AG20443 (cell line): ENCODE data around the gene RAB10.
"Not testable (repeated sequence)": the region's sequence is repeated elsewhere in the genome, so short reads cannot be mapped to it uniquely, and the experiment has no call there.

Source experiments
- DNase-seq: peaks from one replicate; pipeline ENCODE4 v3.0.0; 2012; ENCODE audit warnings: low spot score, mixed read lengths

RAB10 gene

DNA sequence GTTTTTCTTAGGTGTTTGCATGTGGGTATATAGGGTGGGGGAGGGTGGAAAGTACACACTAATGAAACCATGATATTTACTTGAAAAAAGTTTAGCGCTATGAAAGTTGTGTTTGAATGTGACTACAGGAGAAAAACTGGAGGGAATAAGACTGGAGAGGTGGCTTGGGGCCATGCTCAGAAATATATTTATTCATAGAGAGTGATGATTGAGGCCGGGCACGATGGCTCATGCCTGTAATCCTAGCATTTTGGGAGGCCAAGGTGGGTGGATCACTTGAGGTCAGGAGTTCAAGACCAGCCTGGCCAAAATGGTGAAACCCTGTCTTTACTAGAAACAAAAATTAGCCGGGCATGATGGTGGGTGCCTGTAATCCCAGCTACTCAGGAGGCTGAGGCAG lies 55.0 kb downstream of the RAB10 start:
- DNase-seq: not testable (repeated sequence)

DNA sequence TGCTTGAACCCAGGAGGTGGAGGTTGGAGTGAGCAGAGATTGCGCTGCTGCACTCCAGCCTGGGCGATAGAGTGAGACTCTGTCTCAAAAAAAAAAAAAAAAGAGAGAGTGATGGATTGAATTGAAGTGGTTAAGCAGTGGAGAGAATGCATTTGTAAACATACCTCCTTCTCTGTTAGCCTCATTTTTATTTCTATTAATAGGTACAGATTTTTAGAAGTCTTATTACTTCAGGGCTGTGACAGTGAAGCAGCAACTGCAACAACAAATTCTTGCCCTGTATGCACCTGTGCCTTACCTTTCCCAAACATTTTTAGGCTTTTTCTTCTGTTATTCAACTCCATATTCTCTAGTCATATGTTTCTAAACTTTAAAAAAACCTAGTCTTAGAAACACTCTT lies 55.5 kb downstream of the RAB10 start:
- no peak for DNase-seq

DNA sequence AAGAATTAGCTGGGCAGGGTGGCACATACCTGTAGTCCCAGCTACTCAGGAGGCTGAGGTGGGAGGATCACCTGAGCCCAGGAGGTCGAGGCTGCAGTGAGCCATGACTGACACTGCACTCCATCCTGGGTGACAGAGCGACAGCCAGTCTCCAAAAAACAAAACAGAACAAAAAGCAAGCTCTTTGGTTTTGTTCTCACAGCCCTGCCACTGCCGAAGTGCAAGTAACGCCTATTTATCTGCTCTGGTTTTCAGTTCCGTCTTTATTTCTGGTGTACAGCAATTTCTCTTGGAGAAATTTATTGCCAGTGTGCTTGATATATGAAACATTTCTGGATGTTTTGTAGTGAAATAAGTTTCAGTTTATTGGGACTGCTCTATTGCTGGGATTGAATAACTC lies 61.9 kb downstream of the RAB10 start:
- no peak for DNase-seq

DNA sequence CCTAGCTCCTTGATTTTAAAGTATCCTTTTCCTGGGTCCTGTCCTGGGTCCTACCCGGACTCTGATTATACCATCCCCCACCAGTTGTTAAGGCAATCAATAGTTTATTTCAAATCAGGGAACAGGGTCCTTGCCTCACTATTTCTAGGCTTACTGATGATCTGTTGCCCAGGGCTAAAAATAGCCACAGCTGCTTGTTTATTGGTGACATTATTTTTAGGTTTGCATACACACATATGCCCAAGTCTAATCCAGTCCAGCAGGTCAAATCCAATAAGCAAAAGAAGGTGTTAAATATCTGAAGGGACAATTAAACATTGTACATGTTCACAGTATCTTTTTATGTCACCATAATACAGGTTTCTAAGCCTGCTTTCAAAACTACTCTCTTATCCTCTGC lies 66.0 kb downstream of the RAB10 start:
- no peak for DNase-seq

DNA sequence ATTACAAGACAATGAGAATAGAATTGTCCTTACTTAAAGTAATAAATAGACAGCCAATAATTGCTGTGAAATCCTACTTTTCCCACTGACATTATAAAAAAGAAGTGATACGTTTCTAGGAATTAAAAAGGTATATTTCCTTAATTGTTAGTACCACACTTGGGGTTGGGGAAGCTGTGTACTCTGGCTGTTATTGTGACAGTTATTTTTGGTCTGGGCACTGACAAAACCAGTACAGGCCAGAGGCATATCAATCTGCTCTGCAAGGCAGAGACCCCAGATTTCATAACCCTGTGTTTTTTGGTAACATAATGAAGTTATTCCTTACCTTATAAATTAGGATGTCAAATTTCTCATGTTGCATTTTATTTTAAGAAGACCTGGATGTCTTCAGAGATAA lies 66.5 kb downstream of the RAB10 start:
- DNase-seq: no peak

DNA sequence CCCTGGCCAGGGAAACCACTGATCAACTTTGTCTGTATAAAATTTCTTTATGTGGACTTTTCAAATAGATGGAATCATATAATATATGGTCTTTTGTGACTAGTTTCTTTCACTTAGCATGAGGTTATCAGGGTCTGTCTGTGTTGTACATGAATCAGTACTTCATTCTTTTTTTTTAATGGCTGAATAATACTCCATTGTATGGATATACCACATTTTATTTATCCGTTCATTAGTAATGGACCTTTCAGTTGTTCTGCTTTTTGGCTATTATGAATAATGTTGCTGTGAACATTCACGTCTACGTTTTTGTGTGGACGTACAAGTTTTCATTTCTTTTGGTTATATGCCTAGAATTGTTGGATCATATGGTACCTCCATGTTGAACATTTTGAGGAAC lies 69.9 kb downstream of the RAB10 start:
- DNase-seq: no peak

DNA sequence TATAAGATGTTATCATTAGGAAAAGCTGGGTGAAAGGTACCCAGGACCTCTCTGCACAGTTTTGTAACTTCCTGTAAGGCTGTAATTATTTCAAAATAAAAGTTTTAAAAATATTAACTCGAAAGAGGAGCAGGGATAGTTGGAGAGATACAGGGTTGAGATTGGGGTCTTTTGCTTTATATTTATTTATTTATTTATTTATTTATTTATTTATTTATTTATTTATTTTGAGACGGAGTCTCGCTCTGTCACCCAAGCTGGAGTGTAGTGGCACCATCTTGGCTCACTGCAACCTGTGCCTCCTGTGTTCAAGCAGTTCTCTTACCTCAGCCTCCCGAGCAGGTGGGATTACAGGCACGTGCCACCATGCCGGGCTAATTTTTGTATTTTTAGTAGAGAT lies 74.8 kb downstream of the RAB10 start:
- not testable (repeated sequence) for DNase-seq

DNA sequence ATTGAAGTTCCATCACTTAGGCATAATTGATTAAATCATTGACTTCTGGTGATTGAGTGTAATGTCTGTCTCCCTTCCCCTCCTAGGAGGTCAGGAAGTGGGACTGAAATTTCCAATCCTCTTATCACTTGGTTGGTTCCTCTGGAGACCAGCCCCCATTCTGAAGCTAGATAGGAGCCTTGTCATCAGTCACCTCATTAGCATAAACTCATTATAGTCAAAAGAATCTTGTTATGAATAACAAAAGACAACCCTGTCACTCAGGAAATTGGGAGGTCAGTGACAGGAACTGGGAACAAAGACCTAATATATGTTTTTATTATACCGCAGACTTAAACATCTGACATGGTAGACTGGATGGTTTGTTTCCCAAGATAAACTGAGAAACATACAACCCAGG lies 78.3 kb downstream of the RAB10 start:
- no peak for DNase-seq

DNA sequence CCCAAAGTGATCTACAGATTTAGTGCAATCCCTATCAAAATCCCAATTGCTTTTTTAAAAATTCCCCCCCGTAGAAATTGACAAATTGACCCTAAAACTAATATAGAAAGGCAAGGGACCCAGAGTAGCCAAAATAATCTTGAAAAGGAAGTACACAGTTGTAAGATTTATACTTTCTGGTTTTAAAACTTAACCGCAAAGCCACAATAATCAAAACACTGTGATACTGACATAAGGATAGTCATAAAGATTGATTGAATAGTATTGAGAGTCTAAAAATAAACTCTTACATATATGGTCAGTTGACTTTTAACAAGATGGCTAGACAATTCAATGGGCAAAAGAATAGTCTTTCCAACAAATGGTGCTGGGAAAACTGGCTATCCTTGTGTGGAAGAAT lies 80.3 kb downstream of the RAB10 start:
- DNase-seq: no peak

DNA sequence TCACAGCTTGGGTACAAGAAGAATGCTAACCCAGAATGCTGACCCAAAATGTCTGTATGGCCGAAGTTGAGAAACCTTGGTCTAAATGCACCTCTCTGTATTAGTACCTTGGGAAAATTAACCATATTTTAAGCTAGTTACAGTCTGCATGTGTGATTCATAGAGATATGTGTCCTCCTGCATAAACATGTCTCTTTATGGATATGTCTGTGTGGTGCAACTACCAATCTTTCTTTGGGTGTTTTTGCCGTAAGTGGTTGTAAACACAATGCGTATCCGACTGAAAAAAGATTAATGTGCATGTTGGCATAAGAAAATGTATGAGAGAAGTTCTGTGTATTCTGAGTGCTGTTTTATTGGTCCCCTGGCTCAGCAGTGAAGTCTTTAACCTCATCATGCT lies 84.8 kb downstream of the RAB10 start:
- no peak for DNase-seq

DNA sequence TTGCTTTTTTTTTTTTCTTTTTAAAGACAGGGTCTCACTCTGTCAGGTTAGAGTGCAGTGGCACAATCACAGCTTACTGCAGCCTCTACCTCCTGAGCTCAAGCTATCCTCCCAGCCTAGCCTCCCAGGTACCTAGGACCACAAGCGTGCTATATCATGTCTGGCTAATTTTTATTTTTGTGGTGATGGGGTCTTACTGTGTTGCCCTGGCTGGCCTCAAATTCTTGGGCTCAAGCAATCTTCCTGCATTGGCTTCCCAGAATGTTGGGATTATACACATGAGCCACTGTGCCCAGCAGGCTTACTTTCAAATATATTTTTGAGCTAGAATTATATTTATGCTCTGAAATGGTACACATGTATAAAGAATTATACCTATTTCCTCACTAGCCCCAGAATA lies 85.6 kb downstream of the RAB10 start:
- no peak for DNase-seq

DNA sequence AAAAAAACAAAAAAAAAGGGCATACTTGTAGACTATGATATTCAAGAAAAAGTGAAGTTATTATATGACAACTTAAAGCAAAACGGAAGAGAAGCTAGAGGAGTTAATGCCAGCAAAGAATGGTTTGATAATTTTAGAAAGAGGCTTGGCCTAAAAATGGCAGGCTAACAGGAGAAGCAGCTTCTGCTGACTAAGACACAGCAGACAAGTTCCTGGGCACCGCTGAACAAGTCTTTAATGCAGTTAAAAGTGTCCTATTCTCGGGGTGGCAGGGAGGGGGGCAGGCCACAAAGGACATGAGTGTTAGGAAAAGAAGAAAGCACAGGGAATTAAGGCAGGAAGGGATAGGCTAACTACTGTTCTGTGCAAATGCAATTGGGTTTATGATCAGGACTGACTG lies 88.7 kb downstream of the RAB10 start:
- DNase-seq: no peak

DNA sequence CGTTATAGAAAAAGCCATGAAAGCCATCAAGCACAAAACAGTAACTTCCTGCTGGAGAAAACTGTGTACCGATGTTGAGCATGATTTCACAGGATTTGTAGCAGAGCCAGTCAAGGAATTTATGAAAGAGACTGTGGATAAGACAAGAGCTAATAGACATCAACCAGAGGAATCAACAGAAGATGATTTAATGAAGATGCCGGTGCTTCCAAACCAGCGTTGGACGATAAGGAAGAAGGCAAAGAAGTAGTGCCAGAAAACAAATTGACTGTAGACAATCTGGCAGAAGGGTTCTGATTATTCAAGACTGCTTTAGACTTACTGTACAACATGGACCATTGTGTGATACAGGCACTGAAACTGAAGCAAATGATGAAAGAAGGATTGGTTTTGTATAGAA lies 89.5 kb downstream of the RAB10 start:
- no peak for DNase-seq

DNA sequence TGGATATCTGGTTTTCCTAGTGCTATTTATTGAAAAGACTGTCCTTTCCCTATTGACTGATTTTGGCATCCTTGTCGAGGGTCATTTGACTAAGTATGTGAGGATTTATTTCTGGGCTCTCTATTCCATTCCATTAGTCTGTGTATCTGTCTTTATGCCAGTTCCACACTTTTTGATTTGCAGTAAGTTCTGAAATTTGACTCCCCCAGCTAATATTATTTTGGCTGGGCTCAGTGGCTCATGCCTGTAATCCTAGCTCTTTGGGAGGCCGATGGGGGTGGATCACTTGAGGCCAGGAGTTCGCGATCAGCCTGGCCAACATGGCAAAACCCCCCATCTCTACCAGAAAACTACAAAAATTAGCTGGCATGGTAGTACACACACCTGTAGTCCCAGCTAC lies 92.2 kb downstream of the RAB10 start:
- DNase-seq: no peak

DNA sequence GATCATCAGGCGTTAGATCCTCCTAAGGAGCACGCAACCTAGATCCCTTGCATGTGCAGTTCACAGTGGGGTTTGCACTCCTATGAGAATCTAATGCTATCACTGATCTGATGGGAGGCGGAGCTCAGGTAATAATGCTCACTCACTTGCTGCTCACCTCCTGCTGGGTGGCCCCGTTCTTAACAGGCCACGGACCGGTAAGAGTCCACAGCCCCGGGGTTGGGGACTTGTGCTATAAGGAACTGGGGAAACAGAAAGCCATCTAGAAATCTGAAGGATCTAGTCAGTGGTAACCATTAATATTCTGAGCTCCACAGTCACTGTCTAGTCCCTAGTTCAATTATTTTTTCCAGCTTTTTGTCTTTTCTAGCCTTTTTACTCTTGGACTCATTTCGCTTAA lies 94.3 kb downstream of the RAB10 start:
- no peak for DNase-seq

DNA sequence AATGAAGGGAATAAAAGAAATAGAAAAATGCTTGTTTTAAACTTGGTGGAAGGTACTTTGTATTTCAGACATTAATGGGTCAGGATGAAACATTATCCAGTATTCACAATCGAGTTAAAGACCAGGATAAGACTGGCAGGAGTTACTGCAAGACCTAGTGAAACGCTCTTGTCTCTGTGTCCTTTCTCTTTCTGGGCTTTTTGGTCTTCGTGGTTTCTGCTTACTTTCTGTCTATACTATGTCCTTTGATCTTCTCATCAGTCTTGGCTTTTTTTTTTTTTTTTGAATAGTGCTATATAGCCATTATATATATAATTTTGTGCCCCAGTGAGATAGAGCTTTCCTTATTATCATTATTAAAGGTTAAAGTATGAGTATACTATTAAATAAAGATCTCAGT lies 96.9 kb downstream of the RAB10 start:
- no peak for DNase-seq

DNA sequence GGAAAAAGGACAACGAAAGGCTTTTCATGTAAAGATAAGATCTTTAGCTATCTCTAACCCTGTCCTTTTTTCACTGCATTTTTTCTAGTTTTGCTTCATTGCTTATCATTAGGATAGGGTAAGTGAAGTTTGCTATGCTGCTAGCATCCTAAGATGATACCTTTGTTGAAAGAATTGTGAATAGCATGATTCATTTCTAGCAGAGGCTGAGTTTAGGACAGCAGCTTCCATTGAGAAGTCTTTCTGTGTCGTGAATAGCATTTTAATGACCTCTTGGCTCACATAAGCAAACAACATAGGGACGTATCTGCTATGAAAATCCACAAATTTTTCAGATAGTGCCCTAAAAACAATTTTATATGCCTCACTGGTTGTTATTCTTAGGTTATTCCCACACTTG lies 102.6 kb downstream of the RAB10 start:
- no peak for DNase-seq

DNA sequence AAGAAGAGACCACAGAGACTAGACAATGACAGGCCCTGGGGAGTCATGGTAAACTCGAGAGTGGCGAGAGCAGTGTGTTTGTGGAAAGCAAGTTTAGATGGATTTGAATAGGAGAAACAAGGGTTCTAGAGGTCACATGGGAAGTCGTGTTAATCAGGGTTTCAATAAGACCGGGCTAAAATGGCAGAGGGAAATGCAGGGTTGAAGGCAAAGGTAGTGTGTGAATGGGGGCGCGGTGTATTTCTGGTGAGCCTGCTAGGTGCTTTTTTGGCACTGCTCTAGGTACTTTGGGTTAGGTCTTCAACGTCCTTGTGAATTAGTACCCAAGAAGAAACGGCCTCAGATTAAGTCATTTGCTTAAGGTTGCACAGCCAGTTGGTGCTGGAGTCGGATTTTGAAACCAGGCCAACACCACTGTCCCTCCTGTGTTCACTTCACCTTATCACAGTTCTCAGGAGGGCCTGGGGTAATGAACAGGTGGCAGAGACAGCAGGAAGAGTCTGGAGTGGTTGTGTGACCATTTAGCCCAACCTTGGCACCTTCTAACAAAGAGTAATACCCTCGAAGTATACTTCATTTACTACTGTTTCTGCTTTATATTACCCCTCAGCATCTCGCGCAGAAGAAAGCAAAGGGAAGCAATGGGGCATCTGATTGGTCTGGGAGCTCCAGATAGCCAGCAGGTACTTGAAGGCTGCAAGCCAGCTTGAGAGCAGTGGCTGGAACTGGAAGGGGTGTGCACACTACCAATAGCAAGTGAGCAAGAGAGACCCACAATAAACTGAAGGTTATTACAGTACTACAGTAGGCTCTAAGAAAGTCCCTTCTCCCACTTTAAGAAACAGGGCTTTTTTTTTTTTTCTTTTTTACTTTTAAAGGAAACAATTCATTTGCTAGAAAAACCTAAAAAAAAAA lies 105.6 kb downstream of the RAB10 start:
- no peak for DNase-seq

DNA sequence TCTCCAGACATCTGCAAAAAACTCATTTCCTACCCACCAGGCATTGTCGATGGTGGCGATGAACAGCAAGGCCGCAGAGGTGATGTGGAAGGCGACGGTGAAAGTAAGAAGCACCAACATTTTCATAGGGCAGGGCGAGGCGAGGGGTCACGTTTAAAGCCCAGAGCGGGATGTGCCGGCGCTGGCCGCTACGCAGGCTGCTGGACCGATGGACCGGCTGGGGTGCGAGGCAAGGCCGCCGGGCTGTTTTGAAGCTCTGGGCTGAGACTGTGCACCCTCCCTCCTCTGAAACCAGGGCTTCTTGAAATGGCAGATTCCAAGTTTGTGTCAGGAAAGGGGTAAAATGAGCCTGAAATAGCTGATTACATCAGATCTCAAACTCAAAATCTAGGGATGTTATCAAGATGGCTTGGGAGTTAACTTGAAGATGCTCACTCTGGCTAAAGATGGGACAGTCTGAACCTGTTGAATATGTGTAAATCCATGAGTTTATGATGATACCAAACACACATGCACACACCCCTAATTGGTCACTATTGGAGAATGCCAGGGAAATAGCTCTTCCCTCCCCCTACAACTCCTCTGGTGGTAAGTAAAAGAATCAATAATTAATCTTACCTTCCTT lies 107.4 kb downstream of the RAB10 start:
- no peak for DNase-seq

DNA sequence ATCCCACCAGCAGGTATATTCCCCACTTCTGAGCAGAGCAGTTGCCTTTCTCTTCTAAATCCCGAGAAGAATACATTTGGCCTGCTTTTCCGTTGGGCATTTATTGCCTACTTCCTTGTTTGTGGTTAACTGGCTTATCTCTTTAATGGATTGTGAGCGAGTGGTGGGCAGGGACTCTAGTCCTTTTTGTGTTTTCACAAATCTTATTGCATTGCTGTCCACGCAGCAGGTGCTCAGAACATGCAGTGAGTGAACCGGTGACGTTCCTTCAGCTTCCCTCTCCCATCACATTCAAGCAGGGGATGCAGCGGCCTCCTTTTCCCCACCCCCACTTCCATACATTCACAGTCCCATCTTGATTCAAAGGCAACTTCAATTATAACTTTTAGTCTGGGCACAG lies 110.1 kb downstream of the RAB10 start:
- DNase-seq: no peak

DNA sequence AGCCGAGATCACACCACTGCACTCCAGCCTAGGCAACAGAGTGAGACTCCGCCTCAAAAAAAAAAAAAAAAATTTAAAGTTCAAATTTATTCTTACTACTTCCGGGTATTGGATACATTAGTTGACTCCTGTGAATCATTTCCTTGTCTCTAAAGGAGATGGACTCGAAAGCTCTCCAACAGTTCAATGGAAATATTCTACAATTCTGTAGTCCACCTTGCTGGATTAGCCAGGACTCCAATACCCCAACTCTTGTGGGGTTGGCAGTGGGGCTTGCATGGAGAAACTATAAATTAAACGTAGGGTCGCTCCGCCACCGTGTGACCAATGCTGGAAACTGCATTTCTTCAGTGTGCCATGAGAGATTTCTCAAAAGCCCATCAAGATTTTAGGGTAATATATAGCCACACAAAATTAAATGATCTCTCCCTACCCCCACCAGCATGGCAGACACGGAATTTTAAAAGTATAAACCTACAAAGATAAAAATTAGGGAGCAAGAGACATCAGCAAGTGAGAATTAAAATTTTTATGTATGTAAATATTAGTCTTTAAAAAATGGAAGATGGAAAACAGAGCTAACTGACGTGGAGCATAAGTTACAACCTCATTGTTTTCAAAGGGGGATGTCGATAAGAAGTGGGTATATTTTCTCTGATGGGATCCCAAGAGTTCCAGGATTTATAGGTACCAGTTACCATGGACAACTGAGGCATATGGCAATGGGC lies 111.2 kb downstream of the RAB10 start:
- peak; percentile 72 for DNase-seq

DNA sequence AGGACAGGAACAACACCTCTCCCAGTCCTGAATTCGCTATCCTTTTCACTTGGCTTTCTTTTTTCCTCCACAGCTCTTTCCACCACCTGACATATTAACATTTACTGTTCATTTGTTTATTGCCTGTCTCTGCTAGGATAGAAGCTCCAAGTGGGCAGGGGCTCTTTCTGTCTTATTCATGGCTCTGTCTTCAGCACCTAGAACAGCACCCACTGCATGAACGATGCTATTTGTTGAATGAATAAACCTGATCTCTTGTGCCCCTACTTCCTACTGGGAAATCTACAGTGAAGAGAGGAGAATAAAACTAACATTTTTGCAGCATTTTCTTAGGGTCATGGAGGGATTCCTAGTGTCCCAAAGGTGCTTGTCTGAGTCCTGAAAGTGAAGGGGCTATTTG lies 114.6 kb downstream of the RAB10 start:
- no peak for DNase-seq

DNA sequence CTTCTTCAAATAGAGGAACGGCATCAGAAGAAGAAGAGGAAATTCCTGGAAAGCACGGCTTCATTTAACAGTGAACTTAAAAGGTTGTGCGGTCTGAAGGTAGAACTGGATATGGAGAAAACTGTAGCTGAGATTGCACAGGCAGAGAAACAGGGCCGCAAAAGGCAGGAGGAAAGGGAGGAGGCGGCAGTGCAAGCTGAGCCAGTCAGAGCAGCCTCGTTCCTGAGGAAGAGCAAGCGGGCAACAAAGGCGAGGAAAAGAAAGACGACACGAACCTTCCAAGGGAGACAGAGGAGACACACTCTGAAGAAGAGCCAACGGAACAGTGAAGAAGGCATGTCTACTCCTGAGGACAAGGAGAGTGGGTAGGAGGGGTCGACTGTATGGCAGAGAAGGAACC lies 116.4 kb downstream of the RAB10 start:
- no peak for DNase-seq
